Karpas-422 (cell line): ENCODE measurements around the gene RASSF3. TPM values are rescaled to one million over a fixed set of nuclear protein-coding genes. Genes with fewer than 3 reads are reported as not detected.

ENCODE experiments used
- DNase-seq: peaks from one replicate; pipeline ENCODE4 v3.0.0-alpha.2; 2015
- H2AFZ ChIP-seq: fragments of 200-600 bp; sonication (generic); 2 replicates; pipeline ENCODE4 v1.6.1; 2014; ENCODE audit warnings: antibody characterized with exemption, low read length, mixed read lengths
- H3K27ac ChIP-seq: fragments of 200-600 bp; sonication (generic); 2 replicates; pipeline ENCODE4 v1.5.1; 2014; ENCODE audit warnings: mild to moderate bottlenecking, low read length, moderate library complexity
- H3K27me3 ChIP-seq: fragments of 200-600 bp; sonication (generic); 2 replicates; pipeline ENCODE4 v1.6.1; 2014; ENCODE audit warnings: low read length, mixed read lengths
- H3K36me3 ChIP-seq: fragments of 200-600 bp; sonication (generic); 2 replicates; pipeline ENCODE4 v1.6.1; 2014; ENCODE audit warnings: low read length, mixed read lengths; ENCODE audit not compliant: insufficient read depth
- H3K4me1 ChIP-seq: fragments of 200-600 bp; sonication (generic); 2 replicates; pipeline ENCODE4 v1.6.1; 2014; ENCODE audit warnings: mild to moderate bottlenecking, low read length, mixed read lengths
- H3K4me2 ChIP-seq: fragments of 200-600 bp; sonication (generic); 2 replicates; pipeline ENCODE4 v1.6.1; 2014; ENCODE audit warnings: low read length, low read depth, mild to moderate bottlenecking; ENCODE audit not compliant: poor library complexity, severe bottlenecking
- H3K4me3 ChIP-seq: fragments of 200-600 bp; sonication (generic); 2 replicates; pipeline ENCODE4 v1.5.1; 2014; ENCODE audit warnings: mild to moderate bottlenecking, antibody characterized with exemption, low read length, mixed read lengths
- H3K79me2 ChIP-seq: fragments of 200-600 bp; sonication (generic); 2 replicates; pipeline ENCODE4 v1.6.1; 2014; ENCODE audit warnings: mild to moderate bottlenecking, low read length, mixed read lengths
- H3K9ac ChIP-seq: fragments of 200-600 bp; sonication (generic); 2 replicates; pipeline ENCODE4 v1.6.0; 2014; ENCODE audit warnings: low read length
- H3K9me2 ChIP-seq: fragments of 200-600 bp; sonication (generic), shearing (Covaris generic); replicated peaks from 2 replicates; pipeline ENCODE4 v1.6.0; 2014; ENCODE audit warnings: mild to moderate bottlenecking, low read length, moderate library complexity; ENCODE audit not compliant: insufficient read depth
- H3K9me3 ChIP-seq: fragments of 300-700, 200-600 bp; sonication (generic); 2 replicates; pipeline ENCODE4 v1.6.1; 2014; ENCODE audit warnings: low read length, mixed read lengths
- H4K20me1 ChIP-seq: fragments of 200-600 bp; sonication (generic); 2 replicates; pipeline ENCODE4 v1.6.1; 2014; ENCODE audit warnings: mild to moderate bottlenecking, antibody characterized with exemption, low read length, low read depth; ENCODE audit not compliant: insufficient read depth
- total RNA-seq: library from RNA; depleted of rRNA; stranded (reverse); fragments of >200 nt; shearing (Covaris generic); gene quantifications from 2 replicates; pipeline ENCODE4 v1.2.3, GENCODE V29; 2014; ENCODE audit warnings: low replicate concordance

The RASSF3 gene
- total RNA-seq, 1 experiment from 2014 or later, result 21.5 TPM

- Histone ChIP-seq H3K4me1 (peaks cover 5% of the 10 kb centered on the region), H3K4me2 (no peak overlapping the region), H3K27ac (no peak overlapping the region), H3K9ac (no peak overlapping the region), H3K36me3 (no peaks in the 10 kb centered on the region), H3K27me3 (no peaks in the 10 kb centered on the region), H3K9me2 (no peaks in the 10 kb centered on the region), H4K20me1 (no peaks in the 10 kb centered on the region), H3K9me3 (no peaks in the 10 kb centered on the region), H2AFZ (peak overlapping the region; percentile 20; the same call in 1 of the 2 replicates), H3K79me2 (no peaks in the 10 kb centered on the region), H3K4me3 (no peak overlapping the region)
- DNase-seq, result no peak
Observed at GRCh38 chr12:64583771-64584421, 26.4 kb upstream of the RASSF3 start.

GRCh38 chr12:64585104-64585503 lies 25.2 kb upstream of the RASSF3 start:
- peaks cover 5% of the 10 kb centered on the region for H3K4me1 ChIP-seq
- H3K4me3 ChIP-seq, result no peak overlapping the region
- H3K79me2 ChIP-seq, result no peaks in the 10 kb centered on the region
- H4K20me1 ChIP-seq, result no peaks in the 10 kb centered on the region
- H3K9me3 ChIP-seq, result no peaks in the 10 kb centered on the region
- H3K27ac ChIP-seq, result no peak overlapping the region
- no peak overlapping the region for H3K9ac ChIP-seq
- no peak for DNase-seq
- H3K36me3 ChIP-seq, result no peaks in the 10 kb centered on the region
- no peak overlapping the region for H3K4me2 ChIP-seq
- no peak overlapping the region for H2AFZ ChIP-seq
- H3K27me3 ChIP-seq, result no peaks in the 10 kb centered on the region
- no peaks in the 10 kb centered on the region for H3K9me2 ChIP-seq

GRCh38 chr12:64587447-64587846 lies 22.8 kb upstream of the RASSF3 start:
- H3K9me2 ChIP-seq, result no peaks in the 10 kb centered on the region
- H3K4me2 ChIP-seq, result no peak overlapping the region
- H3K27ac ChIP-seq, result no peak overlapping the region
- H3K4me3 ChIP-seq, result no peak overlapping the region
- no peak overlapping the region for H2AFZ ChIP-seq
- DNase-seq, result no peak
- H3K79me2 ChIP-seq, result no peaks in the 10 kb centered on the region
- peaks cover 5% of the 10 kb centered on the region for H3K4me1 ChIP-seq
- H3K36me3 ChIP-seq, result no peaks in the 10 kb centered on the region
- no peaks in the 10 kb centered on the region for H3K9me3 ChIP-seq
- H4K20me1 ChIP-seq, result no peaks in the 10 kb centered on the region
- H3K9ac ChIP-seq, result no peak overlapping the region
- no peaks in the 10 kb centered on the region for H3K27me3 ChIP-seq

- no peak overlapping the region for H3K27ac ChIP-seq
- no peaks in the 10 kb centered on the region for H3K79me2 ChIP-seq
- H2AFZ ChIP-seq, result no peak overlapping the region
- H4K20me1 ChIP-seq, result no peaks in the 10 kb centered on the region
- no peaks in the 10 kb centered on the region for H3K4me1 ChIP-seq
- no peaks in the 10 kb centered on the region for H3K27me3 ChIP-seq
- no peaks in the 10 kb centered on the region for H3K9me3 ChIP-seq
- H3K9me2 ChIP-seq, result no peaks in the 10 kb centered on the region
- DNase-seq, result no peak
- no peak overlapping the region for H3K9ac ChIP-seq
- H3K36me3 ChIP-seq, result no peaks in the 10 kb centered on the region
- H3K4me3 ChIP-seq, result no peak overlapping the region
- H3K4me2 ChIP-seq, result no peak overlapping the region
Observed at GRCh38 chr12:64590183-64590582, 20.1 kb upstream of the RASSF3 start.

- no peaks in the 10 kb centered on the region for H3K36me3 ChIP-seq
- H4K20me1 ChIP-seq, result no peaks in the 10 kb centered on the region
- H3K4me2 ChIP-seq, result no peak overlapping the region
- no peak overlapping the region for H2AFZ ChIP-seq
- H3K9me3 ChIP-seq, result no peaks in the 10 kb centered on the region
- H3K27ac ChIP-seq, result no peak overlapping the region
- no peaks in the 10 kb centered on the region for H3K4me1 ChIP-seq
- no peaks in the 10 kb centered on the region for H3K9me2 ChIP-seq
- no peak overlapping the region for H3K4me3 ChIP-seq
- DNase-seq, result no peak
- no peak overlapping the region for H3K9ac ChIP-seq
- H3K27me3 ChIP-seq, result no peaks in the 10 kb centered on the region
- H3K79me2 ChIP-seq, result no peaks in the 10 kb centered on the region
Observed at GRCh38 chr12:64595863-64596793, 14.2 kb upstream of the RASSF3 start.

GRCh38 chr12:64598831-64599230 lies 11.5 kb upstream of the RASSF3 start:
- no peaks in the 10 kb centered on the region for H3K79me2 ChIP-seq
- no peak overlapping the region for H3K4me2 ChIP-seq
- no peak overlapping the region for H3K9ac ChIP-seq
- no peaks in the 10 kb centered on the region for H3K27me3 ChIP-seq
- no peaks in the 10 kb centered on the region for H4K20me1 ChIP-seq
- no peaks in the 10 kb centered on the region for H3K9me2 ChIP-seq
- no peak overlapping the region for H3K4me3 ChIP-seq
- no peak overlapping the region for H3K27ac ChIP-seq
- H3K36me3 ChIP-seq, result no peaks in the 10 kb centered on the region
- H3K4me1 ChIP-seq, result no peaks in the 10 kb centered on the region
- no peak for DNase-seq
- H3K9me3 ChIP-seq, result no peaks in the 10 kb centered on the region
- no peak overlapping the region for H2AFZ ChIP-seq

- no peak overlapping the region for H3K4me3 ChIP-seq
- no peak overlapping the region for H3K9ac ChIP-seq
- H3K36me3 ChIP-seq, result no peaks in the 10 kb centered on the region
- no peak overlapping the region for H3K4me2 ChIP-seq
- H4K20me1 ChIP-seq, result no peaks in the 10 kb centered on the region
- H3K27ac ChIP-seq, result no peak overlapping the region
- H3K4me1 ChIP-seq, result no peaks in the 10 kb centered on the region
- H2AFZ ChIP-seq, result no peak overlapping the region
- H3K9me2 ChIP-seq, result no peaks in the 10 kb centered on the region
- DNase-seq, result no peak
- no peaks in the 10 kb centered on the region for H3K79me2 ChIP-seq
- no peaks in the 10 kb centered on the region for H3K9me3 ChIP-seq
- H3K27me3 ChIP-seq, result no peaks in the 10 kb centered on the region
Observed at GRCh38 chr12:64600164-64600561, 10.1 kb upstream of the RASSF3 start.

GRCh38 chr12:64603183-64603841 lies 7.0 kb upstream of the RASSF3 start:
- no peak for DNase-seq
- Histone ChIP-seq H3K9ac (no peak overlapping the region), H3K27ac (no peak overlapping the region), H3K9me3 (no peaks in the 10 kb centered on the region), H2AFZ (no peak overlapping the region), H3K9me2 (no peaks in the 10 kb centered on the region), H3K4me2 (no peak overlapping the region), H3K4me1 (peaks cover 3% of the 10 kb centered on the region), H3K79me2 (no peaks in the 10 kb centered on the region), H3K4me3 (no peak overlapping the region), H3K36me3 (no peaks in the 10 kb centered on the region), H3K27me3 (no peaks in the 10 kb centered on the region), H4K20me1 (no peaks in the 10 kb centered on the region)
